ENCODE results near the gene FOXB1.

GRCh38 chr15:60001610-60002527 is 2.2 kb upstream of the FOXB1 start:
- no peak for TF ChIP-seq CTCF (IDR thresholded peaks at IDR 0.05)
- TF ChIP-seq POLR2A (IDR thresholded peaks at IDR 0.05) = no peak
- TF ChIP-seq POLR2AphosphoS5 (IDR thresholded peaks at IDR 0.05) = no peak
